Activated CD8-positive, alpha-beta memory T cell treated with anti-CD3 and anti-CD28 coated beads, Interleukin-2, amount 50 U/mL, for 24 hours (primary cell): ENCODE data around the gene TMCC3.
"Not testable (repeated sequence)": the region's sequence is repeated elsewhere in the genome, so short reads cannot be mapped to it uniquely, and the experiment has no call there.

Experiments
- DNase-seq: peaks from one replicate; pipeline ENCODE4 v3.0.0-alpha.2; 2020; ENCODE audit errors: extremely low read depth

Gene TMCC3

GRCh38 chr12:94636462-94637085, 13.8 kb downstream of the TMCC3 start:
- DNase-seq = no peak

GRCh38 chr12:94634717-94635116, 15.6 kb downstream of the TMCC3 start:
- DNase-seq = no peak

- DNase-seq = no peak
Observed at GRCh38 chr12:94633401-94633800, 17.0 kb downstream of the TMCC3 start.

GRCh38 chr12:94631058-94631457, 19.3 kb downstream of the TMCC3 start:
- DNase-seq = no peak

- no peak for DNase-seq
Observed at GRCh38 chr12:94628819-94629472, 21.4 kb downstream of the TMCC3 start.

- no peak for DNase-seq
Observed at GRCh38 chr12:94628369-94628768, 22.0 kb downstream of the TMCC3 start.

- no peak for DNase-seq
Observed at GRCh38 chr12:94625531-94625930, 24.8 kb downstream of the TMCC3 start.

GRCh38 chr12:94623161-94623920, 27.0 kb downstream of the TMCC3 start:
- no peak for DNase-seq

- DNase-seq = no peak
Observed at GRCh38 chr12:94622475-94622874, 27.9 kb downstream of the TMCC3 start.

- no peak for DNase-seq
Observed at GRCh38 chr12:94621662-94622359, 28.5 kb downstream of the TMCC3 start.

- no peak for DNase-seq
Observed at GRCh38 chr12:94620621-94621020, 29.7 kb downstream of the TMCC3 start.

- DNase-seq = no peak
Observed at GRCh38 chr12:94618995-94619695, 31.2 kb downstream of the TMCC3 start.

GRCh38 chr12:94617101-94617500, 33.3 kb downstream of the TMCC3 start:
- no peak for DNase-seq

- DNase-seq = no peak
Observed at GRCh38 chr12:94616203-94616729, 34.1 kb downstream of the TMCC3 start.

- no peak for DNase-seq
Observed at GRCh38 chr12:94615260-94616181, 34.8 kb downstream of the TMCC3 start.

GRCh38 chr12:94614288-94614721, 36.1 kb downstream of the TMCC3 start:
- DNase-seq = no peak

- DNase-seq = no peak
Observed at GRCh38 chr12:94609917-94610443, 40.4 kb downstream of the TMCC3 start.

- not testable (repeated sequence) for DNase-seq
Observed at GRCh38 chr12:94606810-94607209, 43.5 kb downstream of the TMCC3 start.

GRCh38 chr12:94604366-94604698, 46.0 kb downstream of the TMCC3 start:
- DNase-seq = no peak
